GM18519 (cell line): ENCODE data around the gene PCDHGC4.

Experiments used
- ATAC-seq: cut with Tn5 transposase; IDR thresholded peaks from one replicate; pipeline ENCODE4 v1.9.1; 2021; ENCODE audit warnings: mild to moderate bottlenecking, moderate library complexity; ENCODE audit not compliant: unreplicated experiment, low FRiP score

Gene PCDHGC4

GRCh38 chr5:141510850-141511601, 26.2 kb downstream of the PCDHGC4 start:
- ATAC-seq: peak; percentile 25

- no peak for ATAC-seq
Measured at GRCh38 chr5:141511771-141512325, 27.0 kb downstream of the PCDHGC4 start.

- ATAC-seq: no peak
Measured at GRCh38 chr5:141512390-141512910, 27.6 kb downstream of the PCDHGC4 start.

- no peak for ATAC-seq
Measured at GRCh38 chr5:141512911-141513626, 28.2 kb downstream of the PCDHGC4 start.

GRCh38 chr5:141513627-141514329, 28.9 kb downstream of the PCDHGC4 start:
- peak; percentile 39 for ATAC-seq

- ATAC-seq: peak; percentile 2
Measured at GRCh38 chr5:141514330-141515133, 29.7 kb downstream of the PCDHGC4 start.

GRCh38 chr5:141515141-141515540, 30.3 kb downstream of the PCDHGC4 start:
- ATAC-seq: no peak

- no peak for ATAC-seq
Measured at GRCh38 chr5:141515946-141516671, 31.3 kb downstream of the PCDHGC4 start.

- no peak for ATAC-seq
Measured at GRCh38 chr5:141516672-141517025, 31.8 kb downstream of the PCDHGC4 start.

- no peak for ATAC-seq
Measured at GRCh38 chr5:141517312-141517711, 32.5 kb downstream of the PCDHGC4 start.

GRCh38 chr5:141517880-141518617, 33.2 kb downstream of the PCDHGC4 start:
- no peak for ATAC-seq

GRCh38 chr5:141518618-141519015, 33.8 kb downstream of the PCDHGC4 start:
- no peak for ATAC-seq

- ATAC-seq: no peak
Measured at GRCh38 chr5:141519605-141520565, 35.1 kb downstream of the PCDHGC4 start.

- no peak for ATAC-seq
Measured at GRCh38 chr5:141521244-141521781, 36.5 kb downstream of the PCDHGC4 start.

- no peak for ATAC-seq
Measured at GRCh38 chr5:141522301-141522700, 37.5 kb downstream of the PCDHGC4 start.

GRCh38 chr5:141523991-141524390, 39.2 kb downstream of the PCDHGC4 start:
- no peak for ATAC-seq
